Spleen (tissue), 7 donors: ENCODE measurements around the gene SIGLEC15.

Source experiments
- CTCF ChIP-seq, 11 experiments: fragments of 200-600 bp in 7 of 11; fragments of 450-650 bp in 4 of 11; sonication (generic) in 4 of 11; IDR thresholded peaks in 8 of 11; conservative IDR thresholded peaks in 3 of 11; 1 replicate in 7 of 11; 2 replicates in 4 of 11; pipeline versions ENCODE4 v1.4.0 to v1.8.0; 2016 to 2021; ENCODE audit warnings: antibody characterized with exemption in 11 of 11, inconsistent platforms in 4 of 11, mild to moderate bottlenecking in 1 of 11
- POLR2AphosphoS5 ChIP-seq, 3 donors: sonication (generic); formaldehyde crosslinking; IDR thresholded peaks; one replicate each; pipeline ENCODE4 v1.5.1; 2017; ENCODE audit warnings: antibody characterized with exemption in 3 of 3
- donor health status: DM: no; HTN: no; CAD: no; lungs with moderate emphysema.
- donor health status: DM: no; HTN: no; CAD: no.
- donor health status: DM: no; HTN: no; CAD: no.

GRCh38 chr18:45839414-45840395 is 14.2 kb downstream of the SIGLEC15 start:
- TF ChIP-seq CTCF (IDR thresholded peaks at IDR 0.05 in 8 of 11, conservative IDR thresholded peaks at IDR 0.05 in 3 of 11) (peak in 9 of 11 experiments; percentile 24 to 65 (median 46)), POLR2AphosphoS5 (IDR thresholded peaks at IDR 0.05) (no peak)
